Stimulated activated CD4-positive, alpha-beta T cell treated with anti-CD3 and anti-CD28 coated beads, Interleukin-4, amount 100 ng/mL, for 4 hours (primary cell): ENCODE results near the gene SENP1.

Experiments
- DNase-seq, 2 experiments: peaks; one replicate each; pipeline ENCODE4 v3.0.0-alpha.2; 2020

The SENP1 gene

DNA sequence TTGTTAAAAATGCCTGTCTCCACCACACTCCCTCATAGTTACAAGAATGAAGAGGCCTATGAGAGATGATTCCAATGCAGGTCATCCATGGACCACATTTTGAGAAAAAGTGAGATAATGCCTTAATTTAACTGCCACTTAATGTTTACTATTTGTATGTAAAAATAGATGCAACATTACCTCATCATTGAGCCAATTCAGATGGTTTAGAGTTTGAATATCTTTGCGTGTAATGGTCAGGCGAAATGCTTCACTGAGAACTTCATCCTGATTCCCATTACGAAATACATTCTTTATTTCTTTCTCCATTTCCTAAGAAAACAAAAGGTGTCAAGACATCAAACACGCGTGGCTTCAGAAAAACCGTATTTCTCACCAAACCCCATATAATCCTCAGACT, 42.3 kb downstream of the SENP1 start:
- no peak for DNase-seq

DNA sequence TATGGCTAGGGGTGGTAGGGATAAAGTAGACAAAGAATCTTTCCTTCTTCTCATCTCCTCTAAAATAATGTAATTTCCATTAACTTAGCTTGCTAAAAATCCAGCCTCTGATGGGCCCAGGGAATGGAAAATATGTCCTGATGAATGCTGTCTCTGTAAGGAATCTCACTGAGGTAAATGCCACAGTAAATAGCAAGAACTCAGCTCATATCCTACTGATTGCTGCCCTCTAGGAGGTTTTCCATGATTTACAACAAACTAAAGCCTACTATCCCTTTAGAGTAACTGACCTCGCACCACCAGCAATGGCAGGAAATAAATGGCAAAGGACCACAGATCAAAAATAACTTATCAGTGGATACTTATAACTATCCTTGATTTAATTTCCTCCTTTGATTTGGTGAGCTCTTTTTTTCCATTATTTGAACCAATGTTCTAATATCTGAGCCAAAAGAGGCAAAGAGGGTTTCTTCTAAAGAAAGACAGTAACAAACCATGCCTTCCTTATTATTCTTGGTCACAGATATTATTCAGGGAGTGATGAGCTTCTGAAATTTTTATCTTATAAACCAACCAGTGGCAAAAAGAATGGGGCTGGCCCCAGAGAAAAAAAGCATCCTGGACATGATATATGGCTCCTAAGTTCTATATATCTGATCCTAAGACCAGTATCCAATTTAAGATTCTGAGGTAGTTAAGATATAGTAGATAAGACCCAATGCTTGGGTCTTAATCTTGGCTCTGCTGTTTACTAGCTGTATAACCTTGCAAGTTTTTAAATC, 43.8 kb downstream of the SENP1 start:
- DNase-seq = no peak

DNA sequence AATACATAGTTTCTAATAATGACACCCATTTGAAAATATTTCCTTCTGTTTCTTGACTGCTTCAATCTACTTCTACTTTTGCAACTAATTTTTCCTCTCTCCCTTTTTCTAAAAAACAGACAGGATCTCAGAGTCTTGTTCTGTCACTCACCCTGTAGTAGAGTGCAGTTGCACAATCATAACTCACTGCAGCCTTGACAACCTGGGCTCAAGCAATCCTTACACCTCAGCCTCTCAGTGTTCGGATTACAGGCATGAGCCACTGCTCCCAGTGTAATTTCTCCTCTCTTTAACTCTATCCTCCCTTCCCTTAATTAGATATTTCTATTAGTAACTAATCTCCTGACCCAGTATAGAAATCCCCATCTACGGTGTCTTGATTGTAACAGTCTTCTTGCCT, 45.4 kb downstream of the SENP1 start:
- no peak for DNase-seq

DNA sequence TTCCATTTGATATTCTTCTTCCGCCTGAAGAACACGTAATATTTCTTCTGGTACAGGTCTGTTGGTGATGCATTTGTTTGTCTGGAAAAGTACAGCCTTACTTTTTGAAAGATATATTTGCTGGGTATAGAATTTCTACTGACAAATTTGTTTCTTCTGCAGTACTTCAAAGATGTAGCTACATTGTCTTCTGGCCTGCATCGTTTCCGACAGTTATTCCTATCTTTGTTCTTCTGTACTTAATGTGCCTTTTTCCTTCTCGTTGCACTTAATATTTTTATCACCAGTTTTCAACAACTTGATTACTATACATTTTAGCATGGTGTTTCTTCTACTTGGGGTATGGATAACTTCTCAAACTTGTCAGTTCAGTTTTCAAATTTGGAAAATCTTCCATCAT, 47.1 kb downstream of the SENP1 start:
- DNase-seq = no peak

DNA sequence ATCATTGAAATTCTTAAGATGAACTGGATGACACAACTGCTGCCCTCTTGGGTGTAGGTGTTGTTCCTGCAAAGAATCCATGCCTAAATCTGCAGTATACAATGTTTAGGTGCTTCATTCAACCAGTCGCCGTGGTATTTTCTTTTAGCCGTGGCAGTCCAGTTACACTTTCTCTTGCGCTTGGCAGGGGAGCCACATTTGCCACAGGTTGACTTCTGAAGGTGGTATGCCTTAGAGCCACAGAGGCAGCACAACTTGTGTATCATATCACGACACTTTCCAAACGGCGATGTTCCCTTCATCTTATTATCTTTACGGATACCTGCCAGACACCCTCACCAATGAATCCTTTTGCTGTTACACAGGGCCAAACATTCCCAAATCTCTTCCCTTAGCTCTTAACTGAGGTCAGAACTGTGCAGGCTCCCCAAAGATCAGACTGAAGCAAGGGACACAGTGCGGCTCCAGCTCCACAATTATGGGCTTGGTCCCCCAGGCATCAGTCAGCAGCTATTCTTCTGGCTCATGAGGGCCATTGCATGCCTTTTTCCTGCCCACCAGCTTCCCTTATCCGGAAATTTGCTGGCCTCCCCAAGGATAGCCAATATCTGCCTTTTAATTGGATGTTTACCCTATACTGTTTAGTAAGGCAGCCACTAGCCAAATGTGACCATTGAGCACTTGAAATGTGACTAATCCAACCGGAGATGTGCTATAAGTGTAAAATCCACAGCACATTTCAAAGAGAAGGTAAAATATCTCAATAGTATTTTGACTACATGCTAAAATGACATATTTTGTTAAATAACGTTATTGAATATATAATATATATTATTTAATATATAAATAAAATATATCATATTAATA, 50.7 kb downstream of the SENP1 start:
- no peak for DNase-seq

DNA sequence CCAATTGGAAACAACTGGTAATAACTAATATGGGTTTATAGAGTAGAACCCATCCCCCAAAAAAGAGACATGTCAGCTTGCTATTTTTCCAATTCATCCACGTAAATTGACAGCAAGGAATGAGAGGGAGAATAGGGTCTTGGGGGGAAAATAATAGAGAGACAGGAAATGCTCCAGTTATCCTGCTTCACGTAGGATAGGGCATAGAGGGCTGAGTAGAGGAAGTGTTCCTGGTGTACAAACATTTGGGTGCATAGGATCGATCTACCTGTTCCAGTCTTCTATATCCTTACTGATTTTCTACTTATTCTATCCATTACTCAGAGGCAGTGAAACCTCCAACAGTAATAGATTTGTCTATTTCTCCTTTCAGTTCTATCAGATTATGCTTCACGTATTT, 52.0 kb downstream of the SENP1 start:
- no peak for DNase-seq

DNA sequence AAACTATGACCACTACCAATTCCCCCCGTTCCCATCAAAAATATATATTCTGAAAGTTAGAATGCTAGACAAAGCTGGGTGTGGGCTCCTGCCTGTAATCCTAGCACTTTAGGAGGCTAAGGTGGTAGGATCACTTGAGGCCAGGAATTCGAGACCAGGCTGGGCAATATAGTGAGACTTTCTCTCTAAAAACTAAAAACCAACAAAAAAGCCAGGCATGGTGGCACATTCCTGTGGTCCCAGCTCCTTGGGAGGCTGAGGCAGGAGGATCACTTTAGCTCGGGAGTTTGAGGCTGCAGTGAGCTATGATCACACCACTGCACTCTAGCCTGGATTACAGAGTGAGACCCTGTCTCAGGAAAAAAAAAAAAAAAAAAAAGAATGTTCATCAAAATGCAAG, 52.8 kb downstream of the SENP1 start:
- no peak for DNase-seq

DNA sequence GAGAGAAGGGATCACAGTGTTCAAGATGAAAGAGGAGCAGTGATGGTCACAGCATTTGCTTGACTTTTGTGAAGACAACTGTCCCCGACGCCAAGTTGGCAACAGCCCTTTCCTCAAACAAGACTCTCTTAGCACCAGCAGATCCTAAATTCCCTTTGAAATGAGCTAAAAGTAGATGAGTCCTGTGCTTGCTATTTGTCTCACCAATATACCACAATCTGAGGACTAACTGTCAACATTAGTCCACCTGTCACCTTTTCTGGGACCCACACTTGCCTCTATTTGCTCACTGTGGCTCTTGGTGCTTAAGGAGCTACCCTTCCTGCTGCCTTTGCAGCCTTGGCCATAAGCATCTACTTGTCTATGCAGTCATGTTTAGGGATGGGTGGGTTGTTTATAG, 54.2 kb downstream of the SENP1 start:
- no peak for DNase-seq

DNA sequence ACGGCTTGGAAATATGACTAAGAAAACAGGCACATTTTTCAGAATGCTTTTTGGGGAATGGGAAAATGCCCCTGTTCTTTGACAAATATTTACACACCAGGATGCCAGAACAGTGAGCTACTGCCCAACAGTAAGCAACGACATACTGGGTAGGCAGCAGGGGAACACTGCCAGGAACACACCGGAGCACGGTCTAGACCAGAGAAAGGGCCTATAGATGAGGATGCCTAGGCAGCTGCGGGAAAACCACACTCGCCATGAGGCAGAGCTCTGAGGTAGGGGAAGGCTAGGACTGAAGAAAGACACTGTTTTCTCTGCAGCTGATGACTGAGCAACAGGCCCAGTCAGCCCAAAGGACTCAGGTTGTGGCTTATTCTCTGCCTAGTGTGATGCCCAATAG, 55.7 kb downstream of the SENP1 start:
- DNase-seq = no peak

DNA sequence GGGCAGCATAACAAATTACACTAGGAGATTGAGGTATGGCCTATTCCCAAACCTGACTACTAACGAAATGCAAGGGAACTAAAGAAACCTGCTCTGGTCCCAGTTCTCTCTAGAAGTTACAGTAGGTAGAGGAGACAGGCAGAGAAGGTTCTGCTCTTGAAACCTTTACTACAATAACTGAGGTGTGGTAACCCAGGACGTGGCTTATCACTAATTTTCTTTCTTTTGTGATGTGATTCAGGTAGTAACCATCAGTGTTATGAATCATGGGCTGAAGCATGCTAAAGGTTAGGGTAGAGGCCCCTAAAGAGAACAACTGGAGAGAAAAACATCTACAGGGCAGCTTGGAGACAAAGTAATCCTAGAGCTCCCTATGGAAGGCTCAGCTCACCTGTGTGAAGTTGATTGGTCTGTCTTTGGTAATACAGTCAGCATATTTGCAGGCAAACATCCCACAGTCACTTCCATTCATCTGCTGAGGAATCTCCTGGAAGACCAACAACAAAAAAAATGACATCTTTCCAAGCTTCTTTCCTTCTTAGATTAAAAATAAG, 59.8 kb downstream of the SENP1 start:
- DNase-seq = no peak

DNA sequence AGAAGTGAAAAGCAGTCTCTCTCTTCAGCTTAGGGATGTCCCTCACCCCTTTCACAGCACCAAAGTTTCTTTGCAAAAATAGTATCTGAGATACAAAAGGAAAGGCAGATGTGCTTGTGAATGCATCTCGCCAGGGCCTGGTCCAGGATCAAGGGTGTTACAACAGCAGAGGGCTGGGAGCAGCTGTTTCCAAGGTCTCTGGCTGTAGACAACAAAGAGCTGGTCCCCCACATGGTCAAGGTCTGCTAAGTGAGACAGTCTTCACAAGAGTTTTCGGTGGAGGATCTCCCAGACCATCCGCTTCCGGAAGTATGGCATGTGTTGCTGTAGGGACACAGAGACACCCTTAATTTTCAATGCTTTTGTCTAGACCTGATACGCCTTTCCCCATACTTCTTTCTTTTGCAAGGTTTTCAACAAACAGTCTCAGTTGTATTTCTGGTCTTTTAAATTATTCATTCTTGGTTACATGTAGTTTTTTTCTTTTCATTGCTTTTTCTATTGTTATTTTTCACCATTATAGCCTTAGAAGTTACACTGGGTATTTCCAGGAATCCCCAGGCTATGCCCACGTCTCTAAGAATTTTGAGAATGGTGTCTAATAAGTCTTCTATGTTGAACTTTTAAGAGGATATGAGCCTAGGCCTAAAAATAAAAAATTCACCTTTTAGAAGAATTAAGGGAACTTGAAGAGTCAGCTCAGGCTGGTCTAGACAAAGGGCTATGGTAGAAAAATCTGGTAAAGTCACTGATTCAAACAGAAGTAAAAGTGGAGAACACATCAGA, 60.6 kb downstream of the SENP1 start:
- DNase-seq = no peak

DNA sequence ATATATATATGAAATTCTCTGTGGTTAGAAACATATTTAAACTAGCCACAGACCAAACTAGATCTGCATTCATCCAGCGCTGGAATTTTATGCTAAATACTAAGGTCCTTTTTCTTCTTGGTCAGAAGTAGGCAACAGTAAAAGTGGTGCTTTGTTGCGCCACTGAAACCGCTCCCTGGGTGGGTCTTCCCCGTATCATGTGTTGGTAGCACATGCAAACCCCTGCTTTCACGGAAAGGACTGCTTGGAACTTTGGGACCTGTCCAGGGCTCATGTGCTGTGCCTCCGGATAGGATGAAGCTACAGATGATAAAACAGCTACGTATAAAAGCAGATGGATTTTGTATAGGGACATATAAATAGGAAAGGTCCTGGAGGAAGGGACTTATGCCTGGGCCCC, 61.5 kb downstream of the SENP1 start:
- no peak for DNase-seq

DNA sequence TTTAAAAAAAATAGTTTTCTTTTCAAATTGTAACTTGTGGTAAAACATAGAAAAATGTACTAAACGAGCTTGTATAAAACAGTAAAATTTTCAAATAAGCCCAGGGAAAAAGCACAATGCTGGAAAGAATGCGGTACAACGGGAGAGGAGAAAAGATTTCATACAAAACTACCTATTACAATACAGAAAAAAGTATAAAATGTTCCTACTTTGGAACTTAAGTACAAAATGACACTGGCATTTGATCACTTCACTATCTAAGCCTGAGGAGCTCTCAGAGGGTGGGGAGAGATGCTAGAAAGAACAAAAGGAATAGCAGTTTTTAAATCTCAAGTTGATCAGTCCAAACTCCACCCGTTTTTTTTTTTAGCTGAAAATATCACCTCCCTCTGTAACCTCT, 62.1 kb downstream of the SENP1 start:
- DNase-seq = no peak

DNA sequence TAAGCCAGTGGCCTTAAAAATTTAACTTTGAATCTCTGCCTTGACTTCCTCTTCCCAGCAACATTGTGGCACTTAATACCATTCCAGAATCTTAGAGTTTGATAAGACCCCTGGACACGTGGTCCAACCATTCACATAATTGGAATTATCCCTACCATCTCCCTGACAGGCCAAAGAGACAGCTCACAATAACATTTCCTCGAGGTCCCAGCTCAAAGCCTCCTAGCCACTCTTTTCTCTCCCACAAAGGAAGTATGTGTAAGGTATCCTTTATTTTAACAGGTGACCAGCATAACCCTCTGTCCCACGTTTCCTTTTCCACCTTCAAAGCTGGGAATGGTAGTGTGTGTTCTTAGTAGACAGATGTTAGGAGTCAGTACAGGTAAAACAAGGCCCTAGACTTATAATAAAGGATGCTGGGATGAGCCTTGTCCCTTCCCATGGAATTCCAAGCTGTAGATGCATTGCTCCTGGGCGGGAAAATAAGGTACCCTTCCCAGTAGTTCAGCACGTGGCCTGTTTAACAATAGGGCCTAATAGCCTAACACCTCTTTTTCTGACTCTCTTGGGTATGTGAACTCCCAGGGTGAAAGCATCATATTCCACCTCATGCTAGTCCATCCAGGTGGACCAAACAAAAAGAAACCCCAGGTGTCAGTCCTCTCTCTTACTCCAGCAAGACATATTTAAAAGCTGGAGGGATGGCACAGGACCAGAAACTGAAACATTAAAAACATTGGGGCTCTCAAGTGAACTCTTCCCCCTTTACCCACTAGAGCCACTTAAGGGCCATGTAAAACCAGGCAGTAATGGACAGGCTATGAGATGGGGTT, 64.1 kb downstream of the SENP1 start:
- no peak for DNase-seq

DNA sequence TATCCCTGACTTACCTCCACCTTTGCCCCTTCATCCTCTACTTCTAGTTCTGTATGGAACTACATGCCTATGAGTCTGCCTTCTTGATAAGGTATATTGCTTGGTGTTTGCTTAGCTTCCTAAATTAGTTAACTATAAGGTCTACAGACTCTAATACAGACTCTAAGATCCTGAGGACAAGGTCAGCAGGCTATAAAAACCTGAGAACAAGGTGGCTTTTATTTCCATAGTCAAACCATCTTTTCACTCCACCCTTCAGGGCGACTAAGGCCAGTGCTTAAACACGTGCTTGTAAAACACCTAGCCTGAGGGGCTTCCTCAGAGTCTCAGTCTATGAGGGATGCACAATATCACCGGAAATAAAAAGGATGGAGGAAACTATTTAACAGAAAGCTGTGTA, 65.5 kb downstream of the SENP1 start:
- DNase-seq = no peak

DNA sequence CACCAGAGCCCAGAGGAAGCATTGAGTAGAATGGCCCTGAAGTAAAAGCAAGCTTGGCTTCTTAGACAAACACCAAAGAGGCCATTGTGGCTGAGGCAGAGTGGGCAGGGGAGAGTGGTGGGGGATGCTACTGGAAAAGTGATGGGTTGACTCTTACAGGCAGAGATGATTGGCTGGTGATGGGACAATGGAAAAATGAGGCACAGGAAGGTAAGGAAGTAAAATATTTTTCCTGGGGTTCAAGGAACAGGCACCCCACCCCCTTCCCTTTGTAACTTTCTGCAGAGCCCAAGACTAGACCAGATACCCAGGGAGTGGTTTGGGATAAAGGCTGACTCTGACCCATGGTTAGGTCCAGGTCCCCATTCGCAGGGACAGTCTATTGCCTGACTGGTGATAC, 66.7 kb downstream of the SENP1 start:
- DNase-seq = no peak

DNA sequence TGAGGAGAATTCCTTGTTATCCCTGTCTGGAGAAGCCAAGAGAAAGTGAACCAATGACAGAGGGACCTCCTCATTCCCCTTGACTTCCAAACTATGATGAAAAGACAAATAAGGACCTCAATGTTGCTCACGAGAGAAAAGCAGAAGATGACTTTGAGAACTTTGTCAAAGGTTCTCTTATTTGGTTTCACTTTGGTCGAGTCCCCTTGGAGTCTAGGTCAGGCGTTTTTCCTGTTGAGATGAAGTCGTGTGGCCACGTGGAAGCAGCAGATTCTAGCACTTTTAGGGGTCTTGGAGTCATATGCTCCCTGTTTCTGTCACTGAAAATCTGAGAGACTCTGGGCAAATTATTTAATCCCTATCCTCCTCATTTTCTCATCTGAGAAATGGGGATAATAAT, 67.8 kb downstream of the SENP1 start:
- no peak for DNase-seq

DNA sequence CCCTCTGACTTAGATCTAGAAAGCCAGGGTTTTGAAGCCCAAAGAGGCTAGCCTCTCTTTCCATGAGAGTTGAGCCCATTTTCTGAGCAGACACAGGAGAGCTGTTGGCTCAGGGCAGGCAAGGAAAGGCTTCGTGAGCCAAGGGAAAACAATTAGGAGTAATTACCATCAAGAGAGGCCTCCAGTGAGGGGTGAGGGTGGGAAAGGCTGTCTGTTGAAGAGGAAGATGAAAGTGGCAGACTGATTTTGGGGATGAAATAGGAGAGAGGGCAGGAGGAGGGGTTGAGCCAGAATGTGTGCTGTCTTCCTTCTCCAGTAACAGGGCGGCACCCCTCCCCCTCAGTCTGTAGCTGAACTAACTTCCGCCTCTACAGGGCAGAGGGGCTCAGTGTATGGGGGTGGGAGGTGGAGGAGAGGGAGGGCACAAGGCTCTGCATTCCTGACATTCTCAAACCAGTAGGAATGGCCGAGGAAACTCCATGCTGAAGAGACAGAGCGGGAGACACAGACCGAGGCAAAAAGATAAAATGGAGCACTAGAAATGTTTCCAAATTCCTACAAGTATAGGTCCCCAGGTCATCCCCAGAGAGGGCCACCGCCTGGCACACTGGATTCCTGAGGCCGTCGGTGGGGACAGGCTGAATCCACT, 68.5 kb downstream of the SENP1 start:
- DNase-seq = no peak

DNA sequence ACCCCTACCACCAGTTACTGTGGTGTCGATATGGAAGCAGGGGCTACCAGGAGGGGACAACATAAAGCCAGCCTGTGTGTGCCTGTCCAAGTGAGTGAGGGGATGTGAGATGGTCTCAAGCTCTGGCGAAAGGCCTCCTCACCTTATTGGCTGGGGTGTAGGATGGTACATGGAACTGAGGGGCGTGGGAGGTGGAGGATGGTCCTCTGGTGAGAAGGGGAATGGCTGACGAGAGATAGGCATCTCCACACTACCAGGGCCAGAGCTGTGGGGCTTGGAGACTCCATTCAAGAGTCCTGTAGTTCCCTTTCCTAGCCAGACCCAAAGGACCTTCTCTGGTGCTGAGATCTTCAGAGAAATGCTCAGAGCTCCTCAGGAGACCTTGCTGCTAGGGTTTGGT, 69.1 kb downstream of the SENP1 start:
- DNase-seq = no peak

DNA sequence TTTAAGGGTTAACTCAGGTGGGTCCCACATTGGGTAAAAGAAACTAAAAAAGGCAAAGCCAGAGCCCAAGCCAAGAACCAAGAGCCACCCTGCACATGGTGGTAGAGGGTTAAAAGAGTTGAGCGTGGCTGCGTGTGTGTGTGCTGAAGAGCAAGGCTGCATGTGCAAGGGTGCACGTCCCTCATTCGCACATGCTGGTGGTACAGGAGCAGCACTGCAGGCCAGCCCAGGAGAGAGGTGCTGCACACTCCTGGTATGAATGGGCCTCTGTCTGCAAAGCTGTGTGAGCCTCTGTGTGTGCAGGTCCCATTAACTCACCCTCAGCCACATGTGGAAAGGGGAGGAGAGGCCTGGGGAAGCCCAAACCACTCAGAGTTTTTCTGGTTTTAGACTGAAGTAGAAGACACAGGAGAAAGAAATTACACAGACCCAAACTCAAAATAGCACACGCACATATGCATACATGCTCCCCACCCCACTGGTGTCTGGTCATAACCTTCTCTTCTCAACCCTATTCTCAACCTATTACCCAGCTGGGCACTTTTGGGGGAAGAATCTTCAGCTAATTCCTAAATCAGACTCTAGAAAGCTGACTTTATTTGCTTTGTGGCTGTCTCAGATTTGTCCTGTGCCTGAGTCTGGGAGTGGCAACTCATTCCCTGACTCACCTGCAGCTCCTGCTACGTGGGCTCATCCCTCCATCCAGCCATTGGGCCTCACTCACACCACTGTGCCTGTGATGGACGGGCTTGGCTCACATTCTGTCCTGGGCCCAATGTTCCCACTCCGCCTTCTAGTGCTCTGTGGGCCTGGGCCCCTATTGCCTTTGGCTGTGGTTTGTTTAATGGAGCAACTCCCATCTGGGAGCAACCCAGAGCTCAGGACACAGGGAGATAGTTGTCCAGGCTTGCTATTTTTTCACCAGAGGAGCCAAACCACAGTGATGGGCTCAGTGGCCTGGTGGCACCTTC, 70.8 kb downstream of the SENP1 start:
- DNase-seq = no peak

DNA sequence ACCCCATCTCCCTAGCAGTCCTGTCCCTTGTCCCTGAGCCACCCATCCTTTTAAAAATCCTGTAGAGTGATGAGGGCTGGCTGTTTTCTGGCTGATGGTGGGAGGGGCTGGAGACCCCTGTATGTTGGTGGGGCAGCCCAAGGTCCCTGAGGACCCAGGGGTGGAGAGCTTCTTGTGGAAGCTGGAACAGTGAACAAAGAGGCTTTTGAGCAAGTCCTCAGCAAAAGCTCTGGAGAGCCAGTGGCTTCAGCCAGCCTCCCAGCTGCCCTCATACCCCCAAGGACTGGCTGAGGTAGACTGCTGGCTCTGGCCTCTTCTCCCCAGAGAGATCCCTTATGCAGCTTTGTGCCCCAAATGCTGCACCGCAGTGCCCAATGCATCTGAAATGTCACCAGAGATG, 72.4 kb downstream of the SENP1 start:
- DNase-seq = no peak
